ENCODE results near the gene PRRG1.
"Not testable (repeated sequence)": the region's sequence is repeated elsewhere in the genome, so short reads cannot be mapped to it uniquely, and the experiment has no call there.

Gene PRRG1

GRCh38 chrX:37378830-37379229 is 29.7 kb downstream of the PRRG1 start:
- FAIRE-seq: no peak

- no peak for FAIRE-seq
These were observed 31.1 kb downstream of the PRRG1 start for GRCh38 chrX:37380256-37380655.

DNA sequence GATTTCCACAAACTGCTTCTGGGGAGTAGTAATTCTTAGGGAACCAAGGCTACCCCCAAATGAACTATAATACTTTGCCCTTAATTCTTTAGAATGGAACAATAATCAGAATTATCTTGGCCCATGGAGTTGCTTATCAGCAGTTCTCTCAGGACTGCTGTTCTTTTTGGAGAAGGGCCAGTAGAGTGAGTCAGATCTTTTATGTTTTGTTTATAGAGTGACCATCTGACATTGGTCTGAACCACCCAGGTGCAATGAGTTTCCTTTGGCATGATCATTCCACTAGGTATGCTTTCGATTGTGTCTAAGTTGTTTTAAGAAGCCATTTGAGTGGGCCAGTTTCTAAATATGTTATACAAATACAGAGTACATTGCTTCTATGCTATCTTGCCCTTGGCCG is 31.8 kb downstream of the PRRG1 start:
- FAIRE-seq: no peak

- no peak for FAIRE-seq
These were observed 34.1 kb downstream of the PRRG1 start for GRCh38 chrX:37383313-37383712.

GRCh38 chrX:37388413-37388812 is 39.2 kb downstream of the PRRG1 start:
- no peak for FAIRE-seq

- no peak for FAIRE-seq
These were observed 56.8 kb downstream of the PRRG1 start for GRCh38 chrX:37405956-37406355.

GRCh38 chrX:37407736-37408135 is 58.6 kb downstream of the PRRG1 start:
- FAIRE-seq: no peak

- FAIRE-seq: no peak
These were observed 60.1 kb downstream of the PRRG1 start for GRCh38 chrX:37409278-37409677.

GRCh38 chrX:37420185-37420584 is 71.0 kb downstream of the PRRG1 start:
- no peak for FAIRE-seq

GRCh38 chrX:37420756-37421155 is 71.6 kb downstream of the PRRG1 start:
- no peak for FAIRE-seq

DNA sequence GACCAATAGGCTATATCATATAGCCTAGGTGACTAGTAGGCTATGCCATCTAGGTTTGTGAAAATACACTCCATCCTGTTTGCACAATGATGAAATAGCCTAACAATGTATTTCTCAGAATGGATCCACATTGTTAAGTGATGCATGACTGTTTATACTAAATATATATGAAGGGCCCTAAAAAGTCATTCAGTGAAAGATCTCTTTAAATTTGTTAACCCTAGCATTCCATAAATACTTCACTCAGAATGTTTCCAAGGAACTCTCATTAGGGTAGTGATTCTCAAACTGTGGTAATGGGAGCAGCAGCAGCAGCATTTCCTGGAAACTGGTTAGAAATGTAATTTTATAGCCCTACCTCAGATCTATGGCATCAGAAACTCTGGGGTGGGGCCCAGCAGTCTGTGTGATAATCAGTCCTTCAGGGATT is 74.9 kb downstream of the PRRG1 start:
- FAIRE-seq: no peak

DNA sequence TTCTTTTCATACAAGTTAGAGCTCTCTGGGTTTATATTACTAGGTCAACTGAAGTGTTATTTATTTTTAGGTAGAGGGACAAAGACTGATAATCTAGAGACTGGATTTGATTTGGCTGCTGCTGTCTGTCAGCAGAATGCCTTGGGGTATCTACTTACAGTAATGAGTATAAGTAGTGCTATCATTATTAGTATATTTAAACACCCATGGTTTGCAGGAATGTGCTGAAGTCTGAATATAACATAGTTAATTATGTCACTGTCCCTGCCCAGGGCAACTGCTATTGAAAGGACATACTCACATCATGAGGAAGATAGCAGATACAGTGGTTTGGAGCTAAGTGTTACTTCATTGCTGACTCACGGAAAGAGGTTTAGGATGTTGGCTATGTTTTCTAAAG is 76.2 kb downstream of the PRRG1 start:
- FAIRE-seq: no peak

GRCh38 chrX:37428962-37429361 is 79.8 kb downstream of the PRRG1 start:
- not testable (repeated sequence) for FAIRE-seq

DNA sequence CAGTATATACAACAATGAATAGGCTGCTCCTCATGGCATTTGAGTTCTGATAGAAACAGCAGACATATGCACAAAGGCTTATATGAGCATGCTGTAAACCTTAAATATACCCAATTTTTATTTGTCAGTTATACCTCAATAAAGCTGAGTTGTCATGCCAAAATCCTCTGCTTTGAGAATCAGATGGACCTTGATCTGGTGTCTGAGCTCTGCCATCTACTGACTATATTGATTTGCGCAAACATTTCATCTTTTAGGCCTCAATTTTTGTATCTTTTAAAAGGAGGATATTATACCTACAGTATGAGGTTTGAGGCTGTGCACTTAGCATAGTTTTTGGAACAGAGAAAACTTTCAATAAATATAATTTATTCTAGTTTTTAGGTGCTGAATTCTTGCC is 85.2 kb downstream of the PRRG1 start:
- FAIRE-seq: no peak

DNA sequence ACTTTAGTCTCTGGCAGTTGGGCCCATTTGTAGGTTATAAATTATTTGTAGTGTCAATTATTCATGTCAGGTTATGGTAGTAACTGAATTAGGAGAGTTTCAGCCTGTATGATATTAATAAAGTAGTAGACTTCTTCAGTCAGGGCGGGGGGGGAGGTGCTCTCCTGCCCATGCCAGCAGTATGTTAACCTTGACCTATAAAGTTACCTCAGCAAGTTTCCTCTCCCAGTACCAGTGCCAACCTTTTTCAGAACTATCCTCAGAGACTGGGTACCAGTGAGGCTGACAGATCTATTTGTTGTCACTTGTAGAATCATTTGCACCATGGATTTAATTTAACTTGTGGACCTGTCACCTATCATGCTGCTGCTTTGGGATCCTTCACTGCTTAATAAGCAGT is 88.0 kb downstream of the PRRG1 start:
- no peak for FAIRE-seq

GRCh38 chrX:37441377-37441776 is 92.2 kb downstream of the PRRG1 start:
- FAIRE-seq: no peak

DNA sequence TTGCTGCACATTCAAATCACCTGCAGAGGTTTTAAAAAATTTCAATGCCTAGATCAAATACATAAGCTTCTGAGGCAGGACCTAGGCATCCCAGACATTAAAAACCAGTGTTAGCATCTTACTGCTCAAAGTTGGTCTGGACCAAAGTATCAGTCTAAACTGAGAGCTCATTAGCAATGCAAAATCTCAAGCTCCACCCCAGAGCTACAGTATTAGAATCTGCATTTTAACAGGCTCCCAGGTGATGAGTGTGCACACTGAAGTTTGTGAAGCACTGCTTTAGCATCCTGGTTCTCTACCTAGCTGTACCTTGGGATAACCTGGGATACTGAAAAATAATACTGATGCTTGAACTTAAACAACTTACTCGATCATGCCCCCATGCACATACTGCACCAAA is 96.0 kb downstream of the PRRG1 start:
- no peak for FAIRE-seq

DNA sequence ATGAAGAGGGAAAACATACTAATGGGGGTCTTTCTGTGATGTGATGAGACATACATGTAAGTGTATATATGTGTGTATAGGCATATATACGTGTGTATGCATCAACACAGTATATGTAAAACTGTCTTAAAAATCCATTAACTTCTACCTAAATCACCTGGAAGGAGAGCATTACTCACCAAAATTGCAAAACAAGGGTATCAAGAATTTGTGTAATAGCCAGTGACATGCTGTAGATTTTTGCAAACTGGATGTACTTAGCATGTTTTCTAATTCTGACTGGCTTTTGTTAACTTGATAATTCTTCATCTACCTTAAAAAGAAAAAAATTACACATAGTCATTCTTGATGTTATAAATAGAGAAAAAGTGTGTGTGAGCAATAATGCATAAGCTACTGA is 104.7 kb downstream of the PRRG1 start:
- no peak for FAIRE-seq

- no peak for FAIRE-seq
These were observed 105.5 kb downstream of the PRRG1 start for GRCh38 chrX:37454537-37455285.

- FAIRE-seq: no peak
These were observed 106.2 kb downstream of the PRRG1 start for GRCh38 chrX:37455381-37455780.

DNA sequence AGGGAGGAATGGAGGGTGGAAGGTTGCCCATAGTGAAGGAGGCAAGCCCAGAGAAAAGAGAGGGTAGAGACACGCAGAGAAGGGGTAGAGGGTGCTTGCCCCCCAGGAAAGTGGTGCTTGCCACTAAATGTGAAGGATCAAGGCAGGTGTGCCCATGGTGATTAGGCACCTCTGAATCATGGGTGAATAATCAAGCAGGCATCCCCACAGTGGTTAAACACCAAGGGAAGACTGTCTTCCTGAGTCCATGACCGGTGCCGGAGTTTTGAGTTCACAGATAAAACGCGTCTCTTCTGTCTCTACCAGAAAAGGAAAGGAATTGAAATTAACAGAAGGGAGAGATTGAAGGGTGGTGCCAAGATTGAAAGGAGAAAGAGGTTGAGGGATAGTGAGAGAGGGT is 111.1 kb downstream of the PRRG1 start:
- not testable (repeated sequence) for FAIRE-seq

GRCh38 chrX:37462346-37462745 is 113.2 kb downstream of the PRRG1 start:
- FAIRE-seq: no peak

GRCh38 chrX:37468124-37468739 is 119.1 kb downstream of the PRRG1 start:
- FAIRE-seq: no peak

DNA sequence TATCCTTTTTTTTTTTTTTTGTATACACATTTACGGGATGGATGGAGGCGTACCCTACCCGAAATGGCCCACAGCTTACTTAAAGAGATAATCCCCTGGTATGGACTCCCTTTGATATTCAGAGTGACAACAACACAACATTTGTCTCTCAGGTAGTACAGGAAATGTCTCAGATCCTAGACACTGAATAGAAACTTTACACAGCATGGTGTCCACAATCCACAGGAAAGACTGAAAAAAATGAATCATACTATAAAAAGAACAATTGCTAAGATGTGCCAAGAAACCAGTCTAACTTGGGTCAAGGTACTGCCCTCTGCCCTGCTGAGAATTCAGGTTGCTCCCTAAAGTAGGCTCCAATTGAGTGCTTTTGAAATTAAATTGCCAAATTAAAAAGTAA is 121.5 kb downstream of the PRRG1 start:
- no peak for FAIRE-seq

DNA sequence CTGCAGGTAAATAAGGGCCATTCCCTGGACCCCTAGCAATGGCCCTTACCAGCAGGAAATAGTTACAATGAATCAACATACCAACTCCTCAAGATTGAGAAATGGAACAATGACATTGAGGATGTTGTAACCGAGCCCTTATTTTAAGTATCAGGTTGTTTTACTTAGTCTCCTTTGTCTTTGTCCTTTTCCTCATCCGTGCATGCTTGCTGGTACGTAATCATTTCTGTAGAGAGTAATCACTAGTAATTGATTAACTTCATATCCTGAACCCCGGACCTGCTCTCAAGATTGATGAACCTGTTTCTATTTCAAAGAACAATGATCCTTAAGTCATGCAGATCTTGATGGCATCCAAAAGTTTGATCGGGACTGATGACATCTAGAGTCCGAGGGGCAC is 123.7 kb downstream of the PRRG1 start:
- no peak for FAIRE-seq
